HG02870 (cell line): Measurements from ENCODE around the gene CALML6.

Source experiments
- ATAC-seq: cut with Tn5 transposase; IDR thresholded peaks from one replicate; pipeline ENCODE4 v1.9.1; 2021; ENCODE audit warnings: mild to moderate bottlenecking, moderate library complexity; ENCODE audit not compliant: unreplicated experiment

Gene CALML6

GRCh38 chr1:1941868-1942752 is 27.1 kb downstream of the CALML6 start:
- ATAC-seq = no peak

- no peak for ATAC-seq
Measured at GRCh38 chr1:1942753-1943656, 27.9 kb downstream of the CALML6 start.

- ATAC-seq = no peak
Measured at GRCh38 chr1:1943834-1944570, 28.9 kb downstream of the CALML6 start.

GRCh38 chr1:1945782-1946393 is 30.8 kb downstream of the CALML6 start:
- ATAC-seq = no peak

- ATAC-seq = no peak
Measured at GRCh38 chr1:1946540-1946939, 31.5 kb downstream of the CALML6 start.

GRCh38 chr1:1947493-1947892 is 32.4 kb downstream of the CALML6 start:
- no peak for ATAC-seq

- no peak for ATAC-seq
Measured at GRCh38 chr1:1948783-1949182, 33.7 kb downstream of the CALML6 start.

- no peak for ATAC-seq
Measured at GRCh38 chr1:1950940-1951339, 35.9 kb downstream of the CALML6 start.

GRCh38 chr1:1954015-1954414 is 39.0 kb downstream of the CALML6 start:
- no peak for ATAC-seq

GRCh38 chr1:1954831-1955441 is 39.9 kb downstream of the CALML6 start:
- ATAC-seq = no peak

GRCh38 chr1:1955621-1956094 is 40.6 kb downstream of the CALML6 start:
- no peak for ATAC-seq

- no peak for ATAC-seq
Measured at GRCh38 chr1:1956101-1956500, 41.0 kb downstream of the CALML6 start.

- no peak for ATAC-seq
Measured at GRCh38 chr1:1956586-1957532, 41.8 kb downstream of the CALML6 start.

GRCh38 chr1:1957533-1957961 is 42.5 kb downstream of the CALML6 start:
- ATAC-seq = no peak

GRCh38 chr1:1958071-1958541 is 43.0 kb downstream of the CALML6 start:
- no peak for ATAC-seq

- no peak for ATAC-seq
Measured at GRCh38 chr1:1959459-1959839, 44.4 kb downstream of the CALML6 start.

GRCh38 chr1:1959840-1960479 is 44.9 kb downstream of the CALML6 start:
- ATAC-seq = no peak

- no peak for ATAC-seq
Measured at GRCh38 chr1:1960480-1961196, 45.6 kb downstream of the CALML6 start.
